B cell (primary cell): Measurements from ENCODE around the gene HECTD3. TPM values are rescaled to one million over a fixed set of nuclear protein-coding genes. Genes with fewer than 3 reads are reported as not detected.
"Not testable (repeated sequence)": the region's sequence is repeated elsewhere in the genome, so short reads cannot be mapped to it uniquely, and the experiment has no call there.

Experiments
- ATAC-seq: fragments of 200-7000 bp; cut with Tn5 transposase; one replicate; pipeline ENCODE4 v1.10.0; 2021; ENCODE audit warnings: low read depth, mild to moderate bottlenecking, moderate number of reproducible peaks, moderate library complexity
- CTCF ChIA-PET: fragments of 350-600 bp; sonication (Branson Sonifier 250); formaldehyde crosslinking; loops from one replicate; lab custom pipeline; 2021; ENCODE audit warnings: antibody characterized with exemption, inconsistent platforms; lab: Charles Lee
- POLR2A ChIA-PET: fragments of 350-600 bp; sonication (Branson Sonifier 250); formaldehyde crosslinking; loops from one replicate; lab custom pipeline; 2021; ENCODE audit warnings: antibody characterized with exemption; lab: Charles Lee
- DNase-seq: peaks from one replicate; pipeline ENCODE4 v3.0.0; 2013
- H2AFZ ChIP-seq: 2 replicates; pipeline ENCODE4 v1.6.1; 2012; ENCODE audit warnings: mild to moderate bottlenecking, low read depth, low read length; ENCODE audit not compliant: insufficient read depth, poor library complexity, severe bottlenecking
- H3K27ac ChIP-seq, 2 donors: 1 replicate in 1 of 2; 2 replicates in 1 of 2; pipeline ENCODE4 v1.5.1; 2012 to 2013; ENCODE audit warnings: low read length in 2 of 2, mild to moderate bottlenecking in 2 of 2, moderate library complexity in 1 of 2
- H3K27me3 ChIP-seq, 4 experiments: fragments of 200-600 bp in 1 of 4; sonication (generic) in 1 of 4; replicated peaks in 1 of 4; 1 replicate in 2 of 4; 2 replicates in 2 of 4; pipeline versions ENCODE4 v1.6.1 to v1.7.0; 2013 to 2016; ENCODE audit warnings: low read length in 3 of 4, mild to moderate bottlenecking in 2 of 4, mixed read lengths in 1 of 4, moderate library complexity in 1 of 4; ENCODE audit not compliant: insufficient read depth in 4 of 4, control insufficient read depth in 3 of 4; ENCODE audit errors: control extremely low read depth in 1 of 4
- H3K36me3 ChIP-seq, 2 experiments: replicated peaks in 1 of 2; 1 replicate in 1 of 2; 2 replicates in 1 of 2; pipeline versions ENCODE4 v1.6.1 to v1.7.1; 2013; ENCODE audit warnings: low read length in 1 of 2; ENCODE audit not compliant: insufficient read depth in 2 of 2, control insufficient read depth in 1 of 2; ENCODE audit errors: control extremely low read depth in 1 of 2, extremely low read depth in 1 of 2
- H3K4me1 ChIP-seq, 2 donors: fragments of 200-600 bp in 1 of 2; sonication (generic) in 1 of 2; 1 replicate in 1 of 2; 2 replicates in 1 of 2; pipeline versions ENCODE4 v1.5.1 to v1.6.1; 2013 to 2017; ENCODE audit warnings: low read length in 2 of 2; ENCODE audit not compliant: control insufficient read depth in 2 of 2, insufficient read depth in 2 of 2
- H3K4me2 ChIP-seq: replicated peaks from 2 replicates; pipeline ENCODE3; 2012; ENCODE audit warnings: mild to moderate bottlenecking, low read depth, low read length; ENCODE audit not compliant: poor library complexity, severe bottlenecking
- H3K4me3 ChIP-seq, 5 experiments: fragments of 200-600 bp in 1 of 5; sonication (generic) in 1 of 5; 1 replicate in 3 of 5; 2 replicates in 2 of 5; pipeline versions ENCODE4 v1.5.1 to v1.7.0; 2011 to 2016; ENCODE audit warnings: low read length in 4 of 5, mild to moderate bottlenecking in 4 of 5, low read depth in 2 of 5, control low read depth in 1 of 5, moderate library complexity in 1 of 5; ENCODE audit not compliant: insufficient read depth in 1 of 5; ENCODE audit errors: control extremely low read depth in 1 of 5, extremely low read depth in 1 of 5
- H3K79me2 ChIP-seq: fragments of 200-600 bp; sonication (generic); one replicate; pipeline ENCODE4 v1.6.0; 2016; ENCODE audit warnings: low read length; ENCODE audit not compliant: control insufficient read depth, insufficient read depth
- H3K9ac ChIP-seq: fragments of 200-600 bp; sonication (generic); 2 replicates; pipeline ENCODE4 v1.6.1; 2017; ENCODE audit warnings: mild to moderate bottlenecking, low read length, moderate library complexity
- H3K9me3 ChIP-seq, 3 donors: one replicate each; pipeline versions ENCODE4 v1.6.1 to v1.7.1; 2013; ENCODE audit warnings: low read length in 2 of 3; ENCODE audit not compliant: control insufficient read depth in 2 of 3, insufficient read depth in 1 of 3; ENCODE audit errors: control extremely low read depth in 1 of 3
- H4K20me1 ChIP-seq: 2 replicates; pipeline ENCODE4 v1.6.0; 2012; ENCODE audit warnings: mild to moderate bottlenecking, low read length; ENCODE audit not compliant: insufficient read depth, control insufficient read depth, poor library complexity, severe bottlenecking
- H3K27ac Mint-ChIP-seq: one replicate; pipeline ENCODE4 v1.8.0; 2021; ENCODE audit warnings: mixed read lengths
- H3K27me3 Mint-ChIP-seq: one replicate; pipeline ENCODE4 v1.8.0; 2021; ENCODE audit warnings: mixed read lengths
- H3K4me1 Mint-ChIP-seq: one replicate; pipeline ENCODE4 v1.8.0; 2021; ENCODE audit warnings: mixed read lengths
- H3K4me3 Mint-ChIP-seq: one replicate; pipeline ENCODE4 v1.8.0; 2021; ENCODE audit warnings: mixed read lengths
- H3K9me3 Mint-ChIP-seq: one replicate; pipeline ENCODE4 v1.8.0; 2022; ENCODE audit warnings: mixed read lengths; ENCODE audit not compliant: insufficient read depth
- CTCF ChIP-seq: fragments of 200-600 bp; IDR thresholded peaks from one replicate; pipeline ENCODE4 v1.8.0; 2022; ENCODE audit warnings: antibody characterized with exemption, mild to moderate bottlenecking
- EZH2 ChIP-seq: IDR thresholded peaks from 2 replicates; pipeline ENCODE4 v1.6.1; 2012; ENCODE audit warnings: borderline replicate concordance, low read depth, mild to moderate bottlenecking, moderate library complexity, low read length; ENCODE audit not compliant: insufficient read depth, poor library complexity, severe bottlenecking
- WGBS: methylation state at CpG from one replicate; pipeline ENCODE4 v1.1.5; 2013; ENCODE audit warnings: missing lambda C conversion rate; ENCODE audit not compliant: insufficient coverage; 5-methylcytosine and 5-hydroxymethylcytosine counted together
- intact Hi-C: fragments of 100-400 bp; cut with micrococcal nuclease; formaldehyde crosslinking; loops from one replicate; pipeline ENCODE4 v1.10.0; 2022
- polyA plus RNA-seq: library from polyadenylated mRNA; depleted of rRNA; stranded (reverse); fragments of >200 nt; gene quantifications from 2 replicates; pipeline ENCODE4 v1.2.3, GENCODE V29; 2012
- total RNA-seq, 2 donors: library from RNA; stranded (reverse); fragments of 120-200 nt in 1 of 2; gene quantifications; 1 replicate in 1 of 2; 2 replicates in 1 of 2; pipeline versions ENCODE4 v1.2.3 to v1.2.4, GENCODE V29; 2013 to 2022

The HECTD3 gene
- total and polyA plus RNA-seq, 2 donors (not counting 1 experiment from before 2014, with no cell fraction given) = 44.5 to 66.8 TPM

GRCh38 chr1:44962729-44963128 lies 48.4 kb downstream of the HECTD3 start:
- no peaks in the 10 kb centered on the region for H3K9me3 ChIP-seq
- no peak overlapping the region for H2AFZ ChIP-seq
- no peaks in the 10 kb centered on the region for H4K20me1 ChIP-seq
- intact Hi-C loops = no loop called here
- WGBS = 75% methylated on average over 1 of the region's 3 CpGs
- ATAC-seq (no peak), DNase-seq (no peak)
- no peak overlapping the region for H3K9ac ChIP-seq
- Mint-ChIP-seq H3K27me3 (no peaks in the 10 kb centered on the region), H3K4me1 (no peaks in the 10 kb centered on the region), H3K4me3 (no peak overlapping the region), H3K9me3 (no peaks in the 10 kb centered on the region), H3K27ac (no peak overlapping the region)
- no peaks in the 10 kb centered on the region for H3K4me1 ChIP-seq
- H3K79me2 ChIP-seq = peaks cover 4% of the 10 kb centered on the region
- H3K27me3 ChIP-seq = no peaks in the 10 kb centered on the region
- ChIA-PET CTCF (interaction anchor here (0.6 to 1.0 kb wide), 2 partner anchors 15 to 24 kb away, joined by 3 read pairs; no protein-coding TSS in a partner anchor), POLR2A (no interaction called here)
- no peak overlapping the region for H3K4me2 ChIP-seq
- TF ChIP-seq CTCF = no peak
- no peak for TF ChIP-seq EZH2
- H3K27ac ChIP-seq = no peak overlapping the region
- peaks cover 0 to 19% of the 10 kb centered on the region in 2 experiments for H3K36me3 ChIP-seq
- H3K4me3 ChIP-seq = no peak overlapping the region

- H3K4me2 ChIP-seq, DNase-seq, H3K9me3 Mint-ChIP-seq, H4K20me1 ChIP-seq, H3K27ac ChIP-seq, POLR2A ChIA-PET, H3K79me2 ChIP-seq, H3K4me3 ChIP-seq, H3K9ac ChIP-seq, H3K4me1 ChIP-seq, intact Hi-C loops, H3K4me1 Mint-ChIP-seq, H3K27me3 Mint-ChIP-seq, H3K9me3 ChIP-seq, H3K4me3 Mint-ChIP-seq, H3K27me3 ChIP-seq, CTCF ChIA-PET, H3K27ac Mint-ChIP-seq, H2AFZ ChIP-seq, ATAC-seq: not testable (repeated sequence)
- peaks cover 0 to 20% of the 10 kb centered on the region in 2 experiments for H3K36me3 ChIP-seq
- WGBS = 100% methylated on average over 3 of the region's 4 CpGs
These were observed 49.1 kb downstream of the HECTD3 start for GRCh38 chr1:44962022-44962421.

GRCh38 chr1:44957566-44957965 lies 53.6 kb downstream of the HECTD3 start:
- WGBS = 100% methylated on average over 1 of the region's 3 CpGs
- H3K27me3 Mint-ChIP-seq, H3K4me2 ChIP-seq, ATAC-seq, intact Hi-C loops, H2AFZ ChIP-seq, H4K20me1 ChIP-seq, H3K4me3 Mint-ChIP-seq, POLR2A ChIA-PET, H3K4me3 ChIP-seq, H3K27ac Mint-ChIP-seq, DNase-seq, H3K9me3 Mint-ChIP-seq, H3K9me3 ChIP-seq, H3K27me3 ChIP-seq, H3K4me1 Mint-ChIP-seq, H3K79me2 ChIP-seq, H3K9ac ChIP-seq, H3K27ac ChIP-seq, H3K4me1 ChIP-seq: not testable (repeated sequence)
- CTCF ChIA-PET = interaction anchor here (0.6 to 0.7 kb wide), 2 partner anchors 195 to 258 kb away, joined by 3 read pairs; no protein-coding TSS in a partner anchor
- H3K36me3 ChIP-seq = peaks cover 0 to 16% of the 10 kb centered on the region in 2 experiments
